Brain microvascular endothelial cell (primary cell): ENCODE data around the gene IMPG2.

Experiments used
- DNase-seq: peaks from one replicate; pipeline ENCODE4 v3.0.0-alpha.2; 2020
- H3K27ac ChIP-seq: fragments of 250-450 bp; sonication (Bioruptor Pico); 2 replicates; pipeline ENCODE4 v1.5.1; 2020; ENCODE audit warnings: mild to moderate bottlenecking, moderate library complexity
- H3K27me3 ChIP-seq: fragments of 250-450 bp; sonication (Bioruptor Pico); replicated peaks from 2 replicates; pipeline ENCODE4 v1.5.1; 2020; ENCODE audit warnings: mild to moderate bottlenecking
- H3K36me3 ChIP-seq: fragments of 250-450 bp; sonication (Bioruptor Pico); replicated peaks from 2 replicates; pipeline ENCODE4 v1.5.1; 2020; ENCODE audit warnings: mild to moderate bottlenecking
- H3K4me3 ChIP-seq: 2 replicates; pipeline ENCODE4 v1.5.1; 2011; ENCODE audit warnings: low read depth, mild to moderate bottlenecking, control low read depth, low read length, moderate library complexity
- CTCF ChIP-seq: IDR thresholded peaks from 2 replicates; pipeline ENCODE4 v1.5.1; 2011; ENCODE audit warnings: low read depth, mild to moderate bottlenecking, moderate library complexity, low read length, control low read depth, inconsistent platforms; ENCODE audit errors: missing control alignments
- in situ Hi-C: cut with HindIII; loops from 2 replicates; pipeline ENCODE4 v1.10.0; 2017; ENCODE audit warnings: low sequenced_read_pairs, low pct_ligation_motif_present

Gene IMPG2

GRCh38 chr3:101262393-101263240 lies 57.8 kb downstream of the IMPG2 start:
- H3K4me3 ChIP-seq = no peak overlapping the region
- in situ Hi-C loops = no loop called here
- no peak for DNase-seq
- TF ChIP-seq CTCF = no peak
- H3K27me3 ChIP-seq = no peaks in the 10 kb centered on the region
- H3K27ac ChIP-seq = no peak overlapping the region
- H3K36me3 ChIP-seq = no peaks in the 10 kb centered on the region

- Histone ChIP-seq H3K36me3 (no peaks in the 10 kb centered on the region), H3K27me3 (no peaks in the 10 kb centered on the region), H3K4me3 (no peak overlapping the region), H3K27ac (no peak overlapping the region)
- no peak for TF ChIP-seq CTCF
- DNase-seq = peak; percentile 12
- in situ Hi-C loops = no loop called here
Observed at GRCh38 chr3:101261506-101261905, 58.9 kb downstream of the IMPG2 start.

- no peak for DNase-seq
- Histone ChIP-seq H3K27ac (no peak overlapping the region), H3K4me3 (no peak overlapping the region), H3K36me3 (no peaks in the 10 kb centered on the region), H3K27me3 (no peaks in the 10 kb centered on the region)
- in situ Hi-C loops = no loop called here
- no peak for TF ChIP-seq CTCF
Observed at GRCh38 chr3:101259485-101260341, 60.7 kb downstream of the IMPG2 start.

GRCh38 chr3:101256511-101256910 lies 63.9 kb downstream of the IMPG2 start:
- H3K27ac ChIP-seq = no peak overlapping the region
- H3K36me3 ChIP-seq = no peaks in the 10 kb centered on the region
- TF ChIP-seq CTCF = no peak
- DNase-seq = no peak
- in situ Hi-C loops = no loop called here
- no peak overlapping the region for H3K4me3 ChIP-seq
- H3K27me3 ChIP-seq = no peaks in the 10 kb centered on the region

- no peak overlapping the region for H3K4me3 ChIP-seq
Observed at GRCh38 chr3:101255441-101255840, 64.9 kb downstream of the IMPG2 start.

More at GRCh38 chr3:101255441-101255840, 64.9 kb downstream of the IMPG2 start:
- Histone ChIP-seq H3K27me3 (no peaks in the 10 kb centered on the region), H3K36me3 (no peaks in the 10 kb centered on the region), H3K27ac (no peak overlapping the region)
- no peak for TF ChIP-seq CTCF
- in situ Hi-C loops = no loop called here
- no peak for DNase-seq
